HG03060 (cell line): ENCODE data around the gene BRAF.
"Not testable (repeated sequence)": the region's sequence is repeated elsewhere in the genome, so short reads cannot be mapped to it uniquely, and the experiment has no call there.

ENCODE experiments used
- ATAC-seq: cut with Tn5 transposase; IDR thresholded peaks from one replicate; pipeline ENCODE4 v1.9.1; 2021; ENCODE audit warnings: low read depth, moderate number of reproducible peaks; ENCODE audit not compliant: unreplicated experiment

Gene BRAF

DNA sequence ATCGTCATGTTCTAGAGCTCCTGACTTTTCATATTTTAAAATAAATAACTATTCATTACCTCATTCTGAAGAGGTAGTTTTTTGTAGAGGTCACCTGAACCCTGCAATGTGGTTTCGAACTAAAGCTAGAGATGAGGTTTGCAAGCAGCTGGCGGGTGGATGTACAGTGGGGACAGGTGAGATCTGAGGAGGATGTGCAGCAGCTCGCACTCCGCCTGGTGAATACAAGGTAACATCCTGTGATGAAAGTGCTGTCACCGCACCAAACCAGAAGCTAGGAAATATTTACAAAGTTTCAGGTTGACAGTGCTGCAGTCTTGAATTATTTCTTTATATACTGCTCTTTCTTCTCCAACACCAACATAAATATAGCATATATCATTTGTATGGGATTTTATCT is 201.7 kb downstream of the BRAF start:
- ATAC-seq, result no peak

DNA sequence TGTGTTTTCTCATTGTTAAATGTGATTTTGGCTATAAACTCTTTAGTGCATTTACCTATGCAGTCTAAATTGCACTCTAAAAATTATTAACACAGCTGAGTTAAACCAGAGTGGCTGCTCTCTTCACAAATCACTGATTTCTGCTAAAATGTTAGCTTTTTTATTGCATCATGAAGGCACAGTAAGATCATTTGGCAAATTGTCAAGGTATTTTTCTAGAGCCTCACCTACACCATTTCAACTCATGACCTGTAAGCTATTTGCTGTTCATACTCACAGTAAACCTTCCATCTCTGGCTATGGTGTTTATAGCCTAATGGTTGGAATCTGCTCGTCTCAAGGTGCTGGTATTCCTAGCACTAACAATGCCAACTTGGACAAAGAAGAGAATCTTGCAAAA is 202.5 kb downstream of the BRAF start:
- no peak for ATAC-seq

DNA sequence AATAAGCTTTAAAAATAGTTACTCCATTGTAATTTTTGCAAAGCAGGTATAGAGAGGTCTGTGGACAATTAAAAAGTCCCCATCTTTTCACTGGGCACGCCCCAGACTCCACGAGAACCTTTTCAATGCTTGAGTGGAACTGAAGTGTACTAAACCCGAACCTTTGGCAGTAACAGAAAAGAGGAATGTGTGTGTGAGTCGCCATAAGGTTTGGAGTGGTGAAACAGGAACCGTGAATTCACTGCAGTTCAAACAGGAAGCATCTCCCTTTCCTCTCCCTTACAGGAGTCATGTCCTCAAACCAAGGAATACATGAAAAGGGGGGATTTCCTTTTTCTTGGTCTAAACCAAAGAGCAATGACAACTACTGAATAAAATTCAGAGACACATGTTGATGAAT is 205.0 kb downstream of the BRAF start:
- ATAC-seq, result no peak

DNA sequence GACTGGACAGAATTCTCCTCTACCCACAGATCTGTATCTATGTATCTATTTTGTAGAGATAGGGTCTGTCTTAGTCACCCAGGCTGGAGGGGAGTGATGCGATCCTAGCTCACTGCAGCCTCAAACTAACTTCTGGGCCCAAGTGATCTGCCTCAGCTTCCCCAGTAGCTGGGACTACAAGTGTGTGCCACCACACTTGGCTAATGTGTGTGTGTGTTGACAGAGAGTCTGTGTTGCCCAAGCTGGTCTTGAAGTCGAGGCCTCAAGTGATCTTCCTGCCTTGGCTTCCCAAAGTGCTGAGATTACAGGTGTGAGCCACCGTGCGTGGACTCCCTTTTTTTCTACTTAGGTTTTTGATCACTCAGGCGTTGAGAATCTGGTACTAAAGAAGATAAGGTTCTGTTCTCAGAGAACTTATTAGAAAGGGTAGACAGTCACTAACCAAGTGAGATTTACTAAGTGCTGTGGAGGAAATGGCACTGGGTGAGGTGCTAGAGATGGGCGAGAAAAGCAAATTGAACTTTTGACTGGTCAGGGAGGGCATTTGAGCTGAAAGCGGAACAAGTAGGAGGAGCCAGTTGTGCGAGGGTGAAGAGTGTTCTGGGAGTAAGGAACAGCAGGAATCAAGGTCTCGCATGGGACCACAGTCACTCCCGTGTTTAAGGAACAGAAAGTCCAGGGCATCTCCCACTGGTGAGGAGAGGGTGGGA is 210.2 kb downstream of the BRAF start:
- ATAC-seq, result no peak

DNA sequence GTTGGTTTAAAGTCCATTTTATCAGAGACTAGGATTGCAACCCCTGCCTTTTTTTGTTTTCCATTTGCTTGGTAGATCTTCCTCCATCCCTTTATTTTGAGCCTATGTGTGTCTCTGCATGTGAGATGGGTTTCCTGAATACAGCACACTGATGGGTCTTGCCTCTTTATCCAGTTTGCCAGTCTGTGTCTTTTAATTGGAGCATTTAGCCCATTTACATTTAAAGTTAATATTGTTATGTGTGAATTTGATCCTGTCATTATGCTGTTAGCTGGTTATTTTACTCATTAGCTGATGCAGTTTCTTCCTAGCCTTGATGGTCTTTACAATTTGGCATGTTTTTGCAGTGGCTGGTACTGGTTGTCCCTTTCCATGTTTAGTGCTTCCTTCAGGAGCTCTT is 212.3 kb downstream of the BRAF start:
- not testable (repeated sequence) for ATAC-seq

DNA sequence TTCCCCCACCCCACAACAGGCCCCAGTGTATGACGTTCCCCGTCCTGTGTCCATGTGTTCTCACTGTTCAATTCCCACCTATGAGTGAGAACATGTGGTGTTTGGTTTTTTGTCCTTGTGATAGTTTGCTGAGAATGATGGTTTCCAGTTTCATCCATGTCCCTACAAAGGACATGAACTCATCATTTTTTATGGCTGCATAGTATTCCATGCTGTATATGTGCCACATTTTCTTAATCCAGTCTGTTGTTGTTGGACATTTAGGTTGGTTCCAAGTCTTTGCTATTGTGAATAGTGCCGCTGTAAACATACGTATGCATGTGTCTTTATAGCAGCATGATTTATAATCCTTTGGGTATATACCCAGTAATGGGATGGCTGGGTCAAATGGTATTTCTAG is 216.0 kb downstream of the BRAF start:
- not testable (repeated sequence) for ATAC-seq

DNA sequence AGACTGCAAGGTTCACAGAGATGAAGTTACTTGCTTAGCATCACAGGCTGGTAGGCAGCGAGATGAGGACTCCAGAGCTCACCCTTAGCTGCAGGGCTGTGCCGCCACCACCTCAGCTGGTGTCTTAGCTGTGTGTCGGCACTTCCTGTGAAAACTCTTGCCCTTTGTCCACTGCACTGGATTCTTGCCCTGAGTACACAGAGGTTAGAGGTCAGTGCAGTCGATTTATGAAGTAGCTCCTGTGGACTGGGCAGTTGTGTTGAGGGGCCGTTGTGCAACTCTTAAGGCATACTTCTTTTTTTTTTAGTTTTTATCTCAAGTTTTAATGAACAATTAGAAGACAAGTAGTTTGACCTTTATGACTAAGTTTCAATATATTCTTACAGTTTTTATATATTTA is 217.6 kb downstream of the BRAF start:
- no peak for ATAC-seq

DNA sequence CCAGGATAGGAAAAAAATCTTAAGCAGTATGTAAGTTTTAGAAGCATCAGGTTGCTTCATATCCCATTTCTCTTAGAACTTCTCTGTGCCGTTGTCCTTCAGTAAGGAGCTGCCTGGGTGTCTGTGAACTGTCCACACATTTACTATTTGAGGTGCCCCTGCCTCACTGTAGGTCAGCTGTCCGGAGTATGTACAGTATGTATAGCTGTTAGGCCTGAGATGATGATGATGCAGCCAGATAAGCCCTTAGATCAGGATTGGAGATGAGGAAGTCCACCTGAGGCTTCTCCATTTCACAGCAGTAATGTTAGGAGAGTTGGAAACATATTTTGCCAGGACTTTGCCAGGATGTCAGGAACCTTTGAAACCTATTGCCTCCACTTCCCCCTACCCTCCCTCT is 220.5 kb downstream of the BRAF start:
- ATAC-seq, result no peak

DNA sequence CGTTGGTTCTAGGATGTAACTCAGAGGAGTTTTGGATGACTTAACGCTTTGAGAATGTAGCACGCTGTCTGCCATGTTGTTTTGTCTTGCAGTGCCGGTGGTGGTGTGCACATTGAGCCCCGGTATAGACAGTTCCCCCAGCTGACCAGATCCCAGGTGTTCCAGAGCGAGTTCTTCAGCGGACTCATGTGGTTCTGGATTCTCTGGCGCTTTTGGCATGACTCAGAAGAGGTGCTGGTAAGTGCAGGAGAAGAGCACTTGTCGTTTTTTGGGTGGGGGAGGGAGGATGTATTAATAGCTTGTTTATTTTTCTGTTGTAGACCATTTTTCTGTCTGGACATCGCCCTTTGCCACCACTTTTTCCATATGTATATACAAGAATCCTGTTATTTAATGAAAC is 222.0 kb downstream of the BRAF start:
- no peak for ATAC-seq

DNA sequence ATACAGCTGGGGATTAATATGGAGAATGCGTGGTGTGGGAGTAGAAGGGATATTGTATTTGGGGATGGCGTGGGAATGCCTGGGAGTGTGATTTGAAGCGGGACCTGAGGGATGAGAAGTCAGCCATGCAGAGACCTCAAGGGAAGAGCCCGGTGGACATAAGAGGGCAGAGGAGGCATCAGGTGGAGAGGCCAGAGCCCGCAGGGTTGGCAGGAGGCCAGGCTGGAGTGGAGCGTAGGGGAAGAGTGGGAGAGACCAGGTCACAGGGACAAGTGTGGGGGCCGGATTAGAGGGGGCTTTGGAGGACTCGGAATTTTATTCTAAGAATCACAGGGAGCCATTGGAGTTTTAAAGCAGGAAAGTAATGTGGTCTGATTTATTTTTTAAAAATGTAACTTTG is 226.3 kb downstream of the BRAF start:
- ATAC-seq, result no peak

DNA sequence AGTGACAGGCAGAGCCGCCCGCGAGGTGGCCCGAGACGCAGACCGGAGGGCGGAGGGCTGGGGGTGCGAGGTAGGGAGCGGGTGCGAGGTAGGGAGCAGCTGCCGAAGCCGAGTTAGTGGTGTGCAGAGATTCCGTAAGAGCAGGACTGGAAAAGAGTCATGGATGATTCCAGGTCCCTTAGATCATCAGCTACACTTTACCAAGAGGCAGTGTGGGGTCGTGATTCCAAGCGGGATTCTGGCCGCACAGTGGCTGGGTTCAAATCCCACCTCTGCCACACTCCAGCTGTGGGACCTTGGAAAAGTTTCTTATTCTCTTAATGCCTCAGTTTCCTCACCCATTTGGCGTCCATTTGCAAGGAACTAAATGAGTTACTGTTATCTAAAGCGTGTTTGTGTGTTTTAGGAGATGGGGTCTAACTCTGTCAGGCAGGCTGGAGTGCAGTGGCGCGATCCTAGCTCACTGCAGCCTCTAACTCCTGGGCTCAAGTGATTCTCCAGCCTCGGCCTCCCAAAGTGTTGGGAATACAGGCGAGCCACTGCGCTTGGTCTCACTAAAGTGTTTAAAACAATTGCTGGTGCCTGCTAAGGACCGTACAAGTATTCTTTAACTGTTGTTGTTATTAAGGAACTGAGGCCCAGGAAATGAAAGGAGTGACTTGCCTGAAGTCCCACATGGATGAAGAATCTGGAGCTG is 227.1 kb downstream of the BRAF start:
- ATAC-seq, result no peak

DNA sequence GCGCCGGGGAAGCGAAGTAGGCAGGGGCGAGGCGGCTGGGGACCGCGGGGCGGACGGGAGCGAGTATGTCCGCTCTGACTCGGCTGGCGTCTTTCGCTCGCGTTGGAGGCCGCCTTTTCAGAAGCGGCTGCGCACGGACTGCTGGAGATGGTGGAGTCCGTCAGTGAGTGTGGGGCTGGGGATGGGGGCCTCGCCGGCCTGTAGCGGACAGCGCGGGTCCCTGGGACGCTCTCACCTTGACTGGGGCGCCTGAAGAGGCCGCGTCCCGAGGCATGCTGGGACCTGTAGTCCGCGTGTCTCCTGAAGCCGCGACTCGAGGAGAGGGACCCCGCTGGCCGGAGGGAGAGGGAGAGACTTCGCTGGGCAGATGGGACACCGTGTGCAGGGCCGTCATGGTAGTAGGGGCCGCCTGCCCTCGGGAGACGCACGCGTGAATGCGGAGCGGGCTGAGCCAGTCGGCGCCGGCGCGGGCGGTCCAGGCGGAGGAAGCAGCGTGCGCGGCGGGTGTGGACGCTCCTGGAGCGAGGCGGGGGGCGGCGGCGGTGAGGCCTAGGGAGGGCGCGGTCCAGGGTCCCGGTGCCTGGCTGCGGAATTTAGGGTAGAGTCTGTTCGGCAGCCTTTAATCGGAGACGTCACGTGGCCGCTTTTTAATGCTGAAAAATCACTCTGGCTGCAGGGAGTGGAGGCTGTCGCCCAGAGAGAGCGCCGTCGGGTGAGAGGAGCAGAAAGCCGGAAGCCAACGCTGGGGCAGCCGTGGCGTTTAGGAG is 227.9 kb downstream of the BRAF start, which contains the start of gene NDUFB2:
Gene NDUFB2, plus strand, starts transcription at position 29 of the 767 bp plus-strand sequence. Its CDS starts 37 bp downstream, at position 66.
- peak; percentile 67 for ATAC-seq

DNA sequence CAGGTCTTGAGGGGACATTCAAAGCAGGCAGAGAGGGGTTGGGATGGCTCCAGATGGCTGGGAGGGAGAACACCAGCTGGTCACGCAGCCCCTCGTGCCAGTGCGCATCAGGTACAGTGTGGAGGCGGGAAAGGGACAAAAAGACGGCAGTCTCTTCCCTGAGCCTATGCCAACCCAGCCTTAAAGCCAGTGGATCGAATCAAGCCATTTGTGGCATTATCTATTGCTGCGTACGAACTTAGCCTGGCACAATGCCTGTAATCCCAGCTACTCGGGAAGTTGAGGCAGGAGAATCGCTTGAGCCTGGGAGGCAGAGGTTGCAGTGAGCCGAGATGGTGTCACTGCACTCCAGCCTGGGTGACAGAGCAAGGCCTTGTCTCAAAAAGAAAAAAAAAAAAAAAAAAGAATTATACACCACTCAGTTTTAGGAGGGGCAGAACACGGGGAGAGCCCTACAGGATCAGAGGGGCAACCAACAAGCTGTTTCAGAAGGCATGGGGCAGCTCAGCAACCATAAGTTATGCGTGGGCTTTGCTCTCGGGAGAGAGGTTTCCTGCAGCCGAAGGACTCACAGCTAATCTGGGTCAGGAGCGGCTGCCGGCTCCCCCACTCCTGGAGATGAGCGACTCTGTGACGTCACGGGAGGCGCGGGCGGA is 228.6 kb downstream of the BRAF start:
- ATAC-seq, result peak; percentile 70

DNA sequence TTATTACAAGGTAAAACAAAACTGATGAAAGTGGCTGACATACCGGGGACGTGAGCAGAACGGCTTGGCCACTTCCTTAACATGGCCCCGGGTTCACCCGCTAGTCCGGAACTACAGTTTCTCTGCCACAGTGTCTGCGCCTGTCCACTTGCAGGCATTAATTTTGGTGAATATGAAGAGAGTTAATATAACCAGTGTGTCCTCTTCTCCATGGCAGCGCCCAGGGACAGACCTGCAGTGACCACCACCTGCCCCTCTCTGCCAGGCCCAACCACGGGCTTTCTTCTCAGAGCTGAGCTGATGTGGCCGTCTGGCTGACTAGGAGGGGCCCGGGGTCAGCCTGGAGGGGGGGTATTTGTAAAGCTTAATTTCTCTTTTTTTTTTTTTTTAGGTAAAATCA is 229.3 kb downstream of the BRAF start:
- no peak for ATAC-seq

DNA sequence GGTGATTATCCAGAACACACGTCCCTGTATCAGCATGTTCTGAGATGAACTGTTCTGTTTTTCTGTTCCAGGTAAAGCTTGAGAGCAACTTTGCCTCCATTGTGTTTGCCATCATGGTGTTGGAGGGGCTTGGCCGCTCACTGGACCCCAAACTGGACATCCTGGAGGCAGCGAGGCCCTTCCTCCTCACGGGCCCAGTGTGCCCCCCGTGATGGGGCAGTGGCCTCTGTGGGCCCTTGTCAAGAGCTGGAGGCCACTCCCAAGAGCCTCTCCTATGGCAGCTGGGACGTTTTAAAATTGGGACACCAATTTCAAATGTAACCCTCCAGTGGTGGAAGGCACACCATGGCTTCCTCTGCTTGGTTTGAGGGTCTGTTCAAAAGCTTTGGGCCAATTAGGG is 230.1 kb downstream of the BRAF start:
- ATAC-seq, result no peak

DNA sequence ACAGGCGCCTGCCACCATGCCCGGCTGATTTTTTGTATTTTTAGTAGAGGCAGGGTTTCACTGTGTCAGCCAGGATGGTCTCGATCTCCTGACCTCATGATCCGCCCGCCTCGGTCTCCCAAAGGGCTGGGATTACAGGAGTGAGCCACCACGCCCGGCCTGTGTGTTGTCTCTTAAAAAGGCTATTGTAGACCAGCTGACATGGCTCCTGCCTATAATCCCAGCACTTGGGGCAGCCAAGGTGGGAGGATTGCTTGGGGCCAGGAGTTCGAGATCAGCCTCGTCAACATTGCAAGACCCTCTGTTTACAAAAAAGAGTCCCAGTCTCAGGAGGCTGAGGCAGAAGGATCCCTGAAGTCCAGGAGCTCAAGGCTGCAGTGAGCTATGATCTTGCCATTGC is 230.9 kb downstream of the BRAF start:
- not testable (repeated sequence) for ATAC-seq

DNA sequence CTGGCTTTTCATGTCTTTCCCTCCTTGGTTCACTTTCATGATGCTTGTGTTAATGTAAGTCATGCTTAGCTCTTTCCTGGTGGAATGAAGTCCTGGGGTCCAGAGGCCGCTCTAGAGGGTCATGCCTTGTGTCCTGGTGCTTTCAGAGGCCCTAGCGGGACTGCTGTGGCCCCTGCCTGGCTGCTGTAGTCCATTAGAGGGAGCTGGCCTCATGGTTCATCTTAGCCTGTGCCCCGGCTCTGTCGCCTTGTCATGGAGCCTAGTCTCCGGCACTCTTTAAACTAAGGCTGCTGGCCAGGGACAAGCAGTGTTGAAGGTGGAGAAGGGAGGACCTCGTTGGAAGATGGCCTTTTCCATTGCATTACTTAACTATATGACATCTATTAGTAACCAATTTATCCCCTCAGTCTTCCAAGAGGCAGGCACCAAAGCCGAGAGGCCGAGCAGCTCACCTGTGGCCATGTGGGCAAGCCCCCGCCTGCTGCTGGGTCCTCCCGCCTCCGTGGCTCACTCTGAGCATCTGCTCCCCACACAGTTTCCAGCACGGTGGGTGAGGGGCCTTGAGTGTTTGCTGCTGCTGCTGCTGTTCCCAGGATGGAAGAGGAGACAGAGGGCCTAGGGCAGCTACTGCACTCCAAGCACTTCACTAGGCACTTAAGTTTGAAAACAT is 233.2 kb downstream of the BRAF start:
- no peak for ATAC-seq

DNA sequence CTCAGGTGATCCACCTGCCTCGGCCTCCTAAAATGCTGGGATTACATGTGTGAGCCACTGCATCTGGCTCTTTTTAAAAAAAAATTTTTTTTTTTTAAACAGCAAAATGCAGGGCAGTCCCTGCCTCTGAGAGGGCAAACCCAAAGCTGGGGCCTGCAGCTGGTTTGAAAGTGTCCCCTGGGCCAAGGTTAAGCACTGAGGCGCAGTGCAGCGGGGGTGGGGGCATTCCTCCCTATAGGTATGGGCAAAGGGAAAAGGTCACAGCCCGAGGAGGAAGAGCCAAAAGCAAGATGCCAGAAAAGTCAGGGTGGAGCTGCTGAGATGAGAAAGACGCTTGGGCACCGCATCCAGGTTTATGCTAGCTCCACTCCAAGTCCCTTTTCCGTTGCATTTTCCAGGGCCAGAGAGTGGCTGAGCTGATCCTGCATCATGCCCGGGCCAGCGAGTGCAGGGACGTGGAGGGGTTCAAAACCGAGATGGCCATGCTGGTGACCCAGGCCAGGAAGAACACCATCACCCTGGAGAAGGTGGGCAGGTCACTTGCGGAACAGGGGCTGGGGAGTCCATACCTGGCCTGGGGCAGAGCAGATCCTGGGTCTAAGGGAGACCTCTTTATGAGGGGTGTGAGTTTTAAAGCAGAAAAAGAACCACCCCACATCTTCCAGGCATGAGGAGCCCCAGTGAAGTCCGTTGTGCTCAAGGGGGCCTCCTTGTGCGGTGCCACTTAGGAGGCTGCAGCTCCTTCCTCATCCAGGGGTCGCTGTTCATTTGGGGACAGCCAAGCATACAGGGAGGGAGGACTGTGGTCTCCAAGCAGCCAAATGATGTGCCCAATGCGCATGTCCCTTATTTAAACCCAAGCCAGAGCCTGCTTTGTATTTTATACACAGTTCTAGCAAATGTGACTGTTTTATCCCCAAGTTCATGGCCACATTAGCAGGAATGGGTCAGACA is 235.3 kb downstream of the BRAF start:
- no peak for ATAC-seq

DNA sequence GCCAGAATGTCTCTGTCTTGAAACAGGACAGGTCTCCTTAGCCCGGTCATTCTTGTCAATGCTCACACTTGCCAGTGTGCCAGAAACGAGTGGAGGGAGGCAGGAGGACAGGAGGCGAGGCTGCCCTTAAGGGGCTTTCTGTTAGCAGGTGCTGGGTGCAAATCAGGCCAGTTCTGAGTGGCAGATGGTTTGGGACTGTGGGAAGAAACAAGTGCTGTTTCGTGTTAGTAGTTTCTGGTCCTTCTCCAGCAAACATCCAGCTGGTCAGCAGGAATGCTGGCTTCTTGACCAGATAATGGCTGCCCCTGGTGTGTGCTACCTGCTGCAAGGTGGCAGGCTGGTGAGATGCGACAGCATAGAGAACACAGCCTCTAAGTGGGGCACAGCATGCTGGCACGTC is 236.4 kb downstream of the BRAF start:
- ATAC-seq, result no peak
